SK-N-SH (cell line): ENCODE data around the gene FRS2. TPM values are rescaled to one million over a fixed set of nuclear protein-coding genes. Genes with fewer than 3 reads are reported as not detected.

Experiments used
- CTCF ChIA-PET: fragments of 300-600, 350-600 bp; formaldehyde crosslinking; extraction: SDS; loops from one replicate; lab custom pipeline; 2021; lab: Yijun Ruan, JAX
- POLR2A ChIA-PET: fragments of 350-600 bp; sonication (Branson Sonifier 250); formaldehyde crosslinking; extraction: SDS; loops from one replicate; lab custom pipeline; 2020; ENCODE audit warnings: antibody characterized with exemption, inconsistent platforms; lab: Yijun Ruan, JAX
- DNase-seq: peaks from one replicate; pipeline ENCODE4 v3.0.0; 2012
- H2AFZ ChIP-seq: fragments of 200-600 bp; sonication (generic); 2 replicates; pipeline ENCODE4 v1.8.1; 2016; ENCODE audit warnings: antibody characterized with exemption, mild to moderate bottlenecking, low read depth
- H3F3A ChIP-seq: fragments of 200-600 bp; sonication (generic); replicated peaks from 2 replicates; pipeline ENCODE3; 2016; ENCODE audit warnings: antibody characterized with exemption, mild to moderate bottlenecking; ENCODE audit not compliant: insufficient read depth
- H3K27ac ChIP-seq, 2 experiments: fragments of 200-500 bp in 1 of 2; fragments of 200-600 bp in 1 of 2; sonication (Bioruptor generic) in 1 of 2; sonication (generic), shearing (Covaris generic) in 1 of 2; 2 replicates each; pipeline versions ENCODE4 v1.5.1 to v1.6.1; 2014 to 2016; ENCODE audit warnings: low read depth in 2 of 2, inconsistent platforms in 1 of 2, low read length in 1 of 2, mild to moderate bottlenecking in 1 of 2, mixed read lengths in 1 of 2
- H3K27me3 ChIP-seq: fragments of 200-600 bp; sonication (generic), shearing (Covaris generic); 2 replicates; pipeline ENCODE4 v1.6.1; 2016; ENCODE audit warnings: mixed run types; ENCODE audit not compliant: insufficient read depth
- H3K36me3 ChIP-seq, 2 experiments: fragments of 200-500 bp in 1 of 2; fragments of 200-600 bp in 1 of 2; sonication (Bioruptor generic) in 1 of 2; sonication (generic) in 1 of 2; replicated peaks in 1 of 2; 2 replicates each; pipeline versions ENCODE3 to v1.5.1; 2014 to 2016; ENCODE audit warnings: low read length in 1 of 2, mild to moderate bottlenecking in 1 of 2; ENCODE audit not compliant: insufficient read depth in 2 of 2, control insufficient read depth in 1 of 2
- H3K4me1 ChIP-seq, 2 experiments: fragments of 200-500 bp in 1 of 2; fragments of 200-600 bp in 1 of 2; sonication (Bioruptor generic) in 1 of 2; sonication (generic), shearing (Covaris generic) in 1 of 2; 2 replicates each; pipeline versions ENCODE4 v1.5.1 to v1.6.1; 2014 to 2016; ENCODE audit warnings: low read depth in 1 of 2, low read length in 1 of 2, mixed run types in 1 of 2; ENCODE audit not compliant: insufficient read depth in 2 of 2, control insufficient read depth in 1 of 2
- H3K4me2 ChIP-seq: fragments of 200-600 bp; sonication (generic), shearing (Covaris generic); 2 replicates; pipeline ENCODE4 v1.6.1; 2017; ENCODE audit warnings: mixed run types
- H3K4me3 ChIP-seq, 2 experiments: fragments of 200-500 bp in 1 of 2; fragments of 200-600 bp in 1 of 2; sonication (Bioruptor generic) in 1 of 2; sonication (generic), shearing (Covaris generic) in 1 of 2; 2 replicates each; pipeline versions ENCODE4 v1.5.1 to v1.8.1; 2014 to 2016; ENCODE audit warnings: low read depth in 2 of 2, inconsistent platforms in 1 of 2, low read length in 1 of 2, mild to moderate bottlenecking in 1 of 2, mixed read lengths in 1 of 2, moderate library complexity in 1 of 2
- H3K79me2 ChIP-seq: fragments of 200-600 bp; sonication (generic); 2 replicates; pipeline ENCODE4 v1.8.1; 2017; ENCODE audit warnings: mild to moderate bottlenecking; ENCODE audit not compliant: insufficient read depth
- H3K9ac ChIP-seq: fragments of 200-600 bp; sonication (generic); 2 replicates; pipeline ENCODE4 v1.6.1; 2017; ENCODE audit warnings: mixed run types
- H3K9me2 ChIP-seq: fragments of 200-600 bp; sonication (generic); 2 replicates; pipeline ENCODE4 v1.6.1; 2017; ENCODE audit warnings: mixed run types
- H3K9me3 ChIP-seq: fragments of 200-600 bp; sonication (generic); 2 replicates; pipeline ENCODE4 v1.6.1; 2017; ENCODE audit warnings: mixed run types, mild to moderate bottlenecking, moderate library complexity
- H4K20me1 ChIP-seq: fragments of 200-600 bp; sonication (generic); 2 replicates; pipeline ENCODE4 v1.6.1; 2017; ENCODE audit warnings: mild to moderate bottlenecking, mixed run types; ENCODE audit not compliant: insufficient read depth
- CHD2 ChIP-seq: fragments of 150-350 bp; IDR thresholded peaks from 2 replicates; pipeline ENCODE4 v1.6.1; 2018; ENCODE audit warnings: low read length; ENCODE audit not compliant: partially characterized antibody
- EZH2phosphoT487 ChIP-seq: fragments of 200-600 bp; sonication (generic); IDR thresholded peaks from 2 replicates; pipeline ENCODE4 v1.6.1; 2017; ENCODE audit warnings: low read depth, mixed run types, mild to moderate bottlenecking, antibody characterized with exemption, moderate library complexity, borderline replicate concordance
- FOXJ3 ChIP-seq: sonication (generic); formaldehyde crosslinking; IDR thresholded peaks from 2 replicates; pipeline ENCODE4 v1.5.1; 2020; ENCODE audit warnings: mild to moderate bottlenecking, missing genetic modification reagents
- GABPA ChIP-seq: IDR thresholded peaks from 2 replicates; pipeline ENCODE4 v1.4.0; 2012; ENCODE audit warnings: low read depth, mild to moderate bottlenecking
- JUND ChIP-seq: IDR thresholded peaks from 2 replicates; pipeline ENCODE4 v1.4.0; 2012
- MXI1 ChIP-seq: IDR thresholded peaks from 2 replicates; pipeline ENCODE4 v1.6.1; 2012; ENCODE audit warnings: mild to moderate bottlenecking, low read depth, low read length, improper control_type of control experiment
- NFIC ChIP-seq: IDR thresholded peaks from 2 replicates; pipeline ENCODE4 v1.4.0; 2012; ENCODE audit warnings: borderline replicate concordance
- POLR2AphosphoS5 ChIP-seq: IDR thresholded peaks from 2 replicates; pipeline ENCODE4 v1.6.1; 2012; ENCODE audit warnings: low read depth, low read length
- RAD21 ChIP-seq: IDR thresholded peaks from 2 replicates; pipeline ENCODE4 v1.6.1; 2012; ENCODE audit warnings: mild to moderate bottlenecking, low read length
- RCOR1 ChIP-seq: fragments of 150-350 bp; IDR thresholded peaks from 2 replicates; pipeline ENCODE4 v1.6.1; 2017; ENCODE audit warnings: antibody characterized with exemption, low read length
- RFX5 ChIP-seq: IDR thresholded peaks from 2 replicates; pipeline ENCODE4 v1.6.1; 2012; ENCODE audit warnings: mild to moderate bottlenecking, improper control_type of control experiment, low read length
- RXRA ChIP-seq: IDR thresholded peaks from 2 replicates; pipeline ENCODE4 v1.4.0; 2012; ENCODE audit warnings: low read depth, mild to moderate bottlenecking, borderline replicate concordance
- TAF1 ChIP-seq: IDR thresholded peaks from 2 replicates; pipeline ENCODE4 v1.6.1; 2012; ENCODE audit warnings: low read depth, mild to moderate bottlenecking, low read length, moderate library complexity, borderline replicate concordance
- TEAD4 ChIP-seq: IDR thresholded peaks from 2 replicates; pipeline ENCODE4 v1.4.0; 2012; ENCODE audit warnings: mild to moderate bottlenecking, borderline replicate concordance; ENCODE audit not compliant: insufficient read depth
- polyA plus RNA-seq, 3 experiments: library from polyadenylated mRNA; depleted of rRNA; stranded (reverse); fragments of >200 nt; gene quantifications; 2 replicates each; pipeline ENCODE4 v1.2.3, GENCODE V29; 2012
- TF ChIP-seq, protein P1 (sequence below): IDR thresholded peaks from 2 replicates; pipeline ENCODE4 v1.6.1; 2012; ENCODE audit warnings: mild to moderate bottlenecking, low read depth, low read length, moderate library complexity
- TF ChIP-seq, protein P2 (sequence below): fragments of 200-600 bp; sonication (generic); IDR thresholded peaks from 2 replicates; pipeline ENCODE4 v1.6.1; 2017; ENCODE audit warnings: antibody characterized with exemption, mild to moderate bottlenecking, moderate library complexity
- TF ChIP-seq, protein P3 (sequence below): IDR thresholded peaks from 2 replicates; pipeline ENCODE4 v1.4.0; 2012; ENCODE audit warnings: low read depth, borderline replicate concordance
- TF ChIP-seq, protein P4 (sequence below): IDR thresholded peaks from 2 replicates; pipeline ENCODE4 v1.4.0; 2012; ENCODE audit warnings: low read depth, borderline replicate concordance
- TF ChIP-seq, protein P5 (sequence below): fragments of 150-350 bp; IDR thresholded peaks from 2 replicates; pipeline ENCODE4 v1.6.1; 2017; ENCODE audit warnings: antibody characterized with exemption, low read length, low read depth, borderline replicate concordance
- TF ChIP-seq, protein P6 (sequence below): IDR thresholded peaks from 2 replicates; pipeline ENCODE4 v1.4.0; 2012; ENCODE audit warnings: low read depth

Gene FRS2
- polyA plus RNA-seq, 1 of the 3 experiments (the other 2 are of a cell fraction): 7.1 TPM

DNA sequence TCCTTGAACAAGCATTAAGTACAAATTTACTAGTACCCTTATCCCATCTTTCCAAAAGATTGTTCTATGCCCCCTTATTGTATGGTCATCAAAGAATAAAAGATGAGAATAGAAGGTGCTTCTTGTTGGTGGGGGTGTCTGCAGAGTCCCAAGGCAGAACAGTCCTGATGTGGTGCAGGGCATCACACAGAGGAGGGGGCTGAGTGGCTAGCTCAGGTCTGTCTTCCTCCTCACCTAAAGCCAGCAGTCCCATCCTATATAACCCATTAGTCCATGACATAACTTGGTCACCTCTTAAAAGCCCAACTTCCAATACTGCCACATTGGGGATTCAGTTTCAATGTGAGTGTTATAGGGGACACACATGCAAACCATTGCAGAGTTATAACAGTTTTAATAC, 130.6 kb downstream of the FRS2 start:
- Histone ChIP-seq H3K4me3 (no peak overlapping the region), H3K4me2 (no peak overlapping the region), H3K36me3 (peaks cover 68 to 70% of the 10 kb centered on the region in 2 experiments), H3K4me1 (no peaks in the 10 kb centered on the region), H4K20me1 (peaks cover 6% of the 10 kb centered on the region; the same call in 1 of the 2 replicates), H3K9ac (no peak overlapping the region), H2AFZ (no peak overlapping the region), H3K79me2 (no peaks in the 10 kb centered on the region), H3K27me3 (no peaks in the 10 kb centered on the region), H3K9me2 (no peaks in the 10 kb centered on the region), H3F3A (peaks cover 27% of the 10 kb centered on the region), H3K9me3 (no peaks in the 10 kb centered on the region), H3K27ac (no peak overlapping the region)
- DNase-seq: no peak
- TF ChIP-seq, protein P1, sequence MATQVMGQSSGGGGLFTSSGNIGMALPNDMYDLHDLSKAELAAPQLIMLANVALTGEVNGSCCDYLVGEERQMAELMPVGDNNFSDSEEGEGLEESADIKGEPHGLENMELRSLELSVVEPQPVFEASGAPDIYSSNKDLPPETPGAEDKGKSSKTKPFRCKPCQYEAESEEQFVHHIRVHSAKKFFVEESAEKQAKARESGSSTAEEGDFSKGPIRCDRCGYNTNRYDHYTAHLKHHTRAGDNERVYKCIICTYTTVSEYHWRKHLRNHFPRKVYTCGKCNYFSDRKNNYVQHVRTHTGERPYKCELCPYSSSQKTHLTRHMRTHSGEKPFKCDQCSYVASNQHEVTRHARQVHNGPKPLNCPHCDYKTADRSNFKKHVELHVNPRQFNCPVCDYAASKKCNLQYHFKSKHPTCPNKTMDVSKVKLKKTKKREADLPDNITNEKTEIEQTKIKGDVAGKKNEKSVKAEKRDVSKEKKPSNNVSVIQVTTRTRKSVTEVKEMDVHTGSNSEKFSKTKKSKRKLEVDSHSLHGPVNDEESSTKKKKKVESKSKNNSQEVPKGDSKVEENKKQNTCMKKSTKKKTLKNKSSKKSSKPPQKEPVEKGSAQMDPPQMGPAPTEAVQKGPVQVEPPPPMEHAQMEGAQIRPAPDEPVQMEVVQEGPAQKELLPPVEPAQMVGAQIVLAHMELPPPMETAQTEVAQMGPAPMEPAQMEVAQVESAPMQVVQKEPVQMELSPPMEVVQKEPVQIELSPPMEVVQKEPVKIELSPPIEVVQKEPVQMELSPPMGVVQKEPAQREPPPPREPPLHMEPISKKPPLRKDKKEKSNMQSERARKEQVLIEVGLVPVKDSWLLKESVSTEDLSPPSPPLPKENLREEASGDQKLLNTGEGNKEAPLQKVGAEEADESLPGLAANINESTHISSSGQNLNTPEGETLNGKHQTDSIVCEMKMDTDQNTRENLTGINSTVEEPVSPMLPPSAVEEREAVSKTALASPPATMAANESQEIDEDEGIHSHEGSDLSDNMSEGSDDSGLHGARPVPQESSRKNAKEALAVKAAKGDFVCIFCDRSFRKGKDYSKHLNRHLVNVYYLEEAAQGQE: no peak
- TF ChIP-seq RAD21: no peak
- no peak for TF ChIP-seq TEAD4
- TF ChIP-seq FOXJ3 (CRISPR knock-in tag): no peak
- TF ChIP-seq, protein P2, sequence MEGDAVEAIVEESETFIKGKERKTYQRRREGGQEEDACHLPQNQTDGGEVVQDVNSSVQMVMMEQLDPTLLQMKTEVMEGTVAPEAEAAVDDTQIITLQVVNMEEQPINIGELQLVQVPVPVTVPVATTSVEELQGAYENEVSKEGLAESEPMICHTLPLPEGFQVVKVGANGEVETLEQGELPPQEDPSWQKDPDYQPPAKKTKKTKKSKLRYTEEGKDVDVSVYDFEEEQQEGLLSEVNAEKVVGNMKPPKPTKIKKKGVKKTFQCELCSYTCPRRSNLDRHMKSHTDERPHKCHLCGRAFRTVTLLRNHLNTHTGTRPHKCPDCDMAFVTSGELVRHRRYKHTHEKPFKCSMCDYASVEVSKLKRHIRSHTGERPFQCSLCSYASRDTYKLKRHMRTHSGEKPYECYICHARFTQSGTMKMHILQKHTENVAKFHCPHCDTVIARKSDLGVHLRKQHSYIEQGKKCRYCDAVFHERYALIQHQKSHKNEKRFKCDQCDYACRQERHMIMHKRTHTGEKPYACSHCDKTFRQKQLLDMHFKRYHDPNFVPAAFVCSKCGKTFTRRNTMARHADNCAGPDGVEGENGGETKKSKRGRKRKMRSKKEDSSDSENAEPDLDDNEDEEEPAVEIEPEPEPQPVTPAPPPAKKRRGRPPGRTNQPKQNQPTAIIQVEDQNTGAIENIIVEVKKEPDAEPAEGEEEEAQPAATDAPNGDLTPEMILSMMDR: no peak
- TF ChIP-seq, protein P3, sequence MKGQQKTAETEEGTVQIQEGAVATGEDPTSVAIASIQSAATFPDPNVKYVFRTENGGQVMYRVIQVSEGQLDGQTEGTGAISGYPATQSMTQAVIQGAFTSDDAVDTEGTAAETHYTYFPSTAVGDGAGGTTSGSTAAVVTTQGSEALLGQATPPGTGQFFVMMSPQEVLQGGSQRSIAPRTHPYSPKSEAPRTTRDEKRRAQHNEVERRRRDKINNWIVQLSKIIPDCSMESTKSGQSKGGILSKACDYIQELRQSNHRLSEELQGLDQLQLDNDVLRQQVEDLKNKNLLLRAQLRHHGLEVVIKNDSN: no peak
- TF ChIP-seq JUND: no peak
- no peak for TF ChIP-seq CHD2
- no peak for TF ChIP-seq MXI1
- TF ChIP-seq RFX5: no peak
- no peak for TF ChIP-seq NFIC
- TF ChIP-seq GABPA: no peak
- no peak for TF ChIP-seq RCOR1
- no peak for TF ChIP-seq RXRA
- TF ChIP-seq, protein P4, sequence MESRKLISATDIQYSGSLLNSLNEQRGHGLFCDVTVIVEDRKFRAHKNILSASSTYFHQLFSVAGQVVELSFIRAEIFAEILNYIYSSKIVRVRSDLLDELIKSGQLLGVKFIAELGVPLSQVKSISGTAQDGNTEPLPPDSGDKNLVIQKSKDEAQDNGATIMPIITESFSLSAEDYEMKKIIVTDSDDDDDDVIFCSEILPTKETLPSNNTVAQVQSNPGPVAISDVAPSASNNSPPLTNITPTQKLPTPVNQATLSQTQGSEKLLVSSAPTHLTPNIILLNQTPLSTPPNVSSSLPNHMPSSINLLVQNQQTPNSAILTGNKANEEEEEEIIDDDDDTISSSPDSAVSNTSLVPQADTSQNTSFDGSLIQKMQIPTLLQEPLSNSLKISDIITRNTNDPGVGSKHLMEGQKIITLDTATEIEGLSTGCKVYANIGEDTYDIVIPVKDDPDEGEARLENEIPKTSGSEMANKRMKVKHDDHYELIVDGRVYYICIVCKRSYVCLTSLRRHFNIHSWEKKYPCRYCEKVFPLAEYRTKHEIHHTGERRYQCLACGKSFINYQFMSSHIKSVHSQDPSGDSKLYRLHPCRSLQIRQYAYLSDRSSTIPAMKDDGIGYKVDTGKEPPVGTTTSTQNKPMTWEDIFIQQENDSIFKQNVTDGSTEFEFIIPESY: no peak
- no peak for TF ChIP-seq POLR2AphosphoS5
- TF ChIP-seq TAF1: no peak
- TF ChIP-seq, protein P5, sequence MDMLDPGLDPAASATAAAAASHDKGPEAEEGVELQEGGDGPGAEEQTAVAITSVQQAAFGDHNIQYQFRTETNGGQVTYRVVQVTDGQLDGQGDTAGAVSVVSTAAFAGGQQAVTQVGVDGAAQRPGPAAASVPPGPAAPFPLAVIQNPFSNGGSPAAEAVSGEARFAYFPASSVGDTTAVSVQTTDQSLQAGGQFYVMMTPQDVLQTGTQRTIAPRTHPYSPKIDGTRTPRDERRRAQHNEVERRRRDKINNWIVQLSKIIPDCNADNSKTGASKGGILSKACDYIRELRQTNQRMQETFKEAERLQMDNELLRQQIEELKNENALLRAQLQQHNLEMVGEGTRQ: no peak
- no peak for TF ChIP-seq EZH2phosphoT487
- TF ChIP-seq, protein P6, sequence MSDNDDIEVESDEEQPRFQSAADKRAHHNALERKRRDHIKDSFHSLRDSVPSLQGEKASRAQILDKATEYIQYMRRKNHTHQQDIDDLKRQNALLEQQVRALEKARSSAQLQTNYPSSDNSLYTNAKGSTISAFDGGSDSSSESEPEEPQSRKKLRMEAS: no peak
- POLR2A ChIA-PET: interaction anchor here (1.4 kb wide), 1 partner anchor 15 kb away, joined by 7 read pairs; the partner anchor contains the start of gene CCT2
- CTCF ChIA-PET: interaction anchor here (0.5 to 1.2 kb wide), 5 partner anchors 11 to 1257 kb away, joined by 3 to 4 read pairs (median 3); no protein-coding TSS in a partner anchor
